Measurements from ENCODE around the gene PIN1. TPM values are rescaled to one million over a fixed set of nuclear protein-coding genes. Genes with fewer than 3 reads are reported as not detected.

Gene PIN1
- total RNA-seq, 1 donor from 2014 or later = 67.3 TPM

DNA sequence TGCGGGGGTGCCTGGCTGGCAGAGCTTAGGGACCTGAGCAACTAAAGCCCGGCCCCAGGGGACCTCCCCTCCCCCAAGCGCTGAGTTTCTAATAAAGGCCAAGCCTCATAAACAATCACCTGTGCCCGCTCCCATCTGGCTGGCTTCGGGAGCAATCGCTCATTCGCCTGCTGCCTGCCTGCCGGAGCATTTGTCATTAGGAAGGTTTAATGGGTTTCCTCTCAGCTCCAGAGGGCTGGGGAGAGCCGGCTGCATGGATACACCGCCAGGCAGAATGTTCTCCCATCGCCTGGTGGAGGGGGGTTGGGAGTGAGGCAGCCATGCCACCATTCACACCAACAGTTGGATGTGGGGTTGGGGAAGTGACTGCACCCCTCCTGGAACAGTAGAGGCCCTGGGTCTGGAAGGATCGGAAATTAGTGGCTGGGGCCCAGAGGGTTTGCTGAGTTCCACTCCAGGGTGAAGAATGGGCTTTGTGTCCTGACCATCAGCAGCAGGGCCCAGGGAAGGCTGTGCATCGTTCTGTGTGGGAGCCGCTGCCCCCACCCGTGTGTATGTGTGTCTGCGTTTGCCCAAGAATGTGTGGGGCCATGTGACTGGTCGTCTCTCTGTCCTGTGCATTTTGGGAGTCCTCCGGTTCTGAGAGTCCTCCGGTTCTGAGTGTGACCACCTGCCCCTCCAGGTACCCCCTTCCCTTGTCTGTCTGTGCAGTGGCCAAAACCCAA, 15.3 kb downstream of the PIN1 start:
- no peak for FAIRE-seq
- no peak for DNase-seq (ENCODE audit: low spot score in 2 of 2)

DNA sequence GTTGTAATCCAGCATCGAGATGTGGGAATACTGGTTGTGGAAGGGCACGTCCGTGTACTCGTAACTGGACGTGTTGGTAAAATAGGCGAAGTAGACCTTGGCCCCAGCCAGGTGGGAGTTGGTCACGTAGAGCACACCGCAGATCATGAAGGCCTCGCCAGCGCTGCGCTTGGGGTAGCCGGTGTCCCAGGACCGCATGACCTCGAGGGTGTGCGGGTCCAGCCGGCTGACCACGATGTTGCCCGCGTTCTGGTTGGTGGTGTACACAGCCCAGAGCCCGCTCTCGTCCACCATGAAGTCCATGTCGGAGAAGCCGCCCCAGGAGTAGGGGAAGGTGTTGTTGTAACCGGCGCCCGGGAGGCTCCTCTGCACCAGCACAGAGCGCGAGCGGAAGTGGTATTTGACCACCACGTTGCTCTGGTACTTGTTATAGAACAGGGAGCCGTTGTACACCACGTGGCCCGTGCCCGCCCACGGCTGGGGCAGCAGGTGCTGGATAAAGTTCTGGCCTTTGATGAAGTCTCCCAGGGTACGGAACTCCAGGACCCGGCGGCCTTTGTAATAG, 19.2 kb downstream of the PIN1 start:
- FAIRE-seq (no peak), DNase-seq (ENCODE audit: low spot score in 2 of 2) (no peak)

DNA sequence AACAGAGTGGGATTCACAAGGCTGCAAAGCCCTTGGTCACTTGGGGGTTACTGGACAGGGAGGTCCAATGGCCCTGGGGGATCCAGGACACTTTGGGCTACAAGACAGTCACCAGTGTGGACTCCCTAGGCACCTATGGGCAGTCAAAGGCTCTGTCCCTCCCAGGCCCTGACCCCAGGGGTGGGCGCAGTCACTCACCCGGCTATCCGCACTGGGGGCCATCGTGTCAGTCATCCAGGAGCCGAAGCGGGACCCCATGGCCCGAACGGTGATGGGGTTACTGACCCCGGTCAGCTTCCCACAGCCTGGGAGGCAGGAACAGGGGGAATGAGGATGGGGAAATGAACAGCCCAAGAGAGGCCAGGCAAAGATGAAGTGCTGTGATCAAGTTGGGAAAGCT, 21.5 kb downstream of the PIN1 start:
- no peak for FAIRE-seq
- no peak for DNase-seq (ENCODE audit: low spot score in 2 of 2)

DNA sequence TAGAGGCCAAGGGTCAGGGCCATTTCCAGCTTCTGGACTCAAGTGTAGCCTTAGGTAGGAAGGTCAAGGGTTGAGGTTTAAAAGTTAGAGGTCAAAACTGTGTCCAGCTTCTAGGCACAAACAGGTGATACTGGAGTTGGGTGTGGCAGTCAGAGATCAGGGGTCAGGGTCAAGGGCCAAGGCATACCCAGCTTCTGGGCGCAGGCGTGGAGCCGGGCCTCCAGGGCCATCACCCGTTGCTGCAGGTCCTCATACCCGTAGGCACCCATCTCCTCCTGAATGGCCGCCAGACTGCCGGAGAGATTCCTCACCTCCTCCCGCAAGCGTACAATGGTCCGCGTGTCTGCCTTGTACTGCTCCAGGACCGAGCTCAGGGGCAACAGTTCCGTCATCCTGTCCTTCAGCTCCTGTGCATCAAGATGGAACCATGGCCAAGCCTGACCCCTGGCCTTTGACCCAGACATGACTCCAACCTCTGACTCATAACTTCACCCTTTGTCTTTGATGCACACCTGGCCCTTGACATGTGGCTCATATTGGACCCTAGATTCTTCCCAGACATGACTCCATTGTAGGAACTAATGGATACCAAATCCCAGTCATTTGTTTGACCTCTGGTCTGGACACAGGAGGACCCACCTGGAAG, 22.1 kb downstream of the PIN1 start:
- DNase-seq (ENCODE audit: low spot score in 2 of 2) (no peak), FAIRE-seq (no peak)

DNA sequence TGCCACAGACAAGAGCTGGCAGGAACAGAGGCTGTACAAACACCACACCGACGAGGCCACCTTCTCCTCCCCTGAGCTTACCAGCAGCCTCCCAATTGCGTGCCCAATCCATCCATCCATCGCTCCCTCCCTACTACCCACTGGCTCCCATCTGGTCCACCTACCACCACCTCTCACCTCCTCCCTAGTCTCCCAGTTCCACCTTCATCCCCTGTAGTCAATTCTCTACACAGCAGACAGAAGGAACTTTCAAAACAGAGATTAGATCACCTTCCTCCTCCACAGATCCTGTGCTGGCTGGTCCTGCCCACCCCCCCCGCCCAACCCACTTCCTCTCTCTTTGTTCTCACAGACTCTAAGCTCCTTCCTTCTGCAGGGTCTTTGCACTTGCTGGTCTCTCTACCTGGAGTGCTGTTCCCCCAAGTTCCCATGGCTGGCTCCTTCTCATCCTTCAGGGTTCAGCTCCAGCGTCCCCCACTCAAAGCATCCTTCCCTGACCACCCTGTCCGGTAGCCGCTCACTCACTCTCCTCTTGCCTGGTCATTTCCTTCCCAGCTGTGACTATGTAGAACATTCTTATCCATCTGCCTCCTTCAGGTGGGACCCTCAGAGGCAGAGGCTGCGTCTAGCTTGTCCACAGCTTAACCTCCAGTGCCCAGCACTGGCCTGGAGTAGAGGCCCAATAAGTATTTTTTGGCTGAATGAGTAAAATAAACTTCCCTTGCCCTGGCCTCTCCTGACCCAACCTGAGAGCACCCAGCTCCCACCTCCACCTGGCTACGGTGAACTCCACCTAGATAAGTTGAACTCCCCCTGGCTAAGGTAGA, 23.0 kb downstream of the PIN1 start:
- FAIRE-seq = no peak
- DNase-seq (ENCODE audit: low spot score in 2 of 2) = no peak

DNA sequence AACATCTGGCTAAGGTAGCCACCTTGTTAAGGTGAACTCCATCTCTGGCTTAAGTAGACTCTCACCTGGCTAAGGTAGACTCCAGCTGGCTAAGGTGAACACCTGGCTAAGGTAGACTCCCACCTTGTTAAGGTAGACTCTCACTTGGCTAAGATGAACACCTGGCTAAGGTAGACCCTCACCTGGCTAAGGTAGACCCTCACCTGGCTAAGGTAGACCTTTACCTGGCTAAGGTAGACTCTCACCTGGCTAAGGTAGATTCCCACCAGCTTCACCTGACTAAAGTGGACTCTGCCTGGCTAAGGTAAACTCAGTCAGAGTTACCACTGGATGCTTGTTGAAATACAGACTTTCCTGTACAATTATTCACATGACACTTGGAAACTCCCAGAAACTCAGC, 23.6 kb downstream of the PIN1 start:
- DNase-seq (ENCODE audit: low spot score in 2 of 2) = no peak

DNA sequence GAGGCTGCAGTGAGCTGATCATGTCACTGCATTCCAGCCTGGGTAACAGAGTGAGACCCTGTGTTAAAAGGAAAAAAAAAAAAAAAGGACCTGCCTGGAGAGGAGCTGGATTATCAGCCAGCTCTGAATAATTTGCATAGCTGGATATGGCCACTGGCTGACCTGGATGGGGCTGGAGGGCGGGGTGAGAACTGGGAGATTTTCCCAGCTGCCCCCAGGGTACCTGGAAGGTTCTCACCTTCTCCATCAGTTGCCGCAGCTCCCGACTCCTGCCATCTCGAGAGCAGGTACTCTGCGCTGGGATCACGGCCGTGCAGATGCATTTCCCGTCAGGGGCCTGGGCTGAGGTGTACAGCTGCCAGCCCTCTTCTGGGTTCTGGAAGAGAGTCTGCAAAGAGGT, 25.3 kb downstream of the PIN1 start:
- DNase-seq (ENCODE audit: low spot score in 2 of 2) = no peak
- FAIRE-seq = no peak

More for the DNA sequence above, 23.6 kb downstream of the PIN1 start:
- FAIRE-seq = no peak

DNA sequence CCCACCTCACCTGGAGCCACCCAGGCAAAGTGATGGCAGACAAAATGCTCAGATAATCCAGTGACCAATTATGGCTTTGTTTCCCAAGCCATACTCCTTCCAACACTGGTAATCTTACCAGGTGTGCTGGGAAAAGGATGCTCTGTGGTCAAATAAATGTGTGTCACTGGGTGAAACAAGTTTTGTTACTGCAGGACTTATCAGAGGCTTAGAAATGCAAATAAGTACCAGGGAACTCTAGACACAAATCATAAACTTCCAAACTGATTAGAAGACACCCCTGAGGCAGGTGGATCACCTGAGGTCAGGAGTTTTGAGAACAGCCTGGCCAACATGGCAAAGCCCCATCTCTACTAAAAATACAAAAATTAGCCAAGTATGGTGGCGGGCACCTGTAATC, 26.4 kb downstream of the PIN1 start:
- no peak for DNase-seq (ENCODE audit: low spot score in 2 of 2)
- FAIRE-seq = no peak

DNA sequence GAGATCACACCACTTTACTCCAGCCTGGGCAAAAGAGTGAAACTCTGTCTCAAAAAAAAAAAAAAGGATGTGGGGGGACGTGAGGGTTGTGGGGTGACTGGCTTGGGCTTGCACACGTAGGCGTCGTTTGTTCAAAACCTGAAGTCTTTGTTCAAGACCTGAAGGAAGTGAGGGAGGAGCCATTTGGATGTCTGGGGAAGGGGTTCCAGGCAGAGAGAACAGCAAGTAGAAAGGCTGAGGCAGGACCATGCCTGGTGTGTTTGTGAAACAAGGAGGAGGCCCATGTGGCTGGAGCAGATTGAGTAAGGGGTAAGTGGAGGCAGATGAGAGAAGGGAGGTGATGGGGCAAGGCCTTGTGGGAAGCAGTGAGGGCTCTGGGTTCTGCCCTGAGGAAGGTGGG, 27.8 kb downstream of the PIN1 start:
- FAIRE-seq = no peak
- DNase-seq (ENCODE audit: low spot score in 2 of 2) = no peak

DNA sequence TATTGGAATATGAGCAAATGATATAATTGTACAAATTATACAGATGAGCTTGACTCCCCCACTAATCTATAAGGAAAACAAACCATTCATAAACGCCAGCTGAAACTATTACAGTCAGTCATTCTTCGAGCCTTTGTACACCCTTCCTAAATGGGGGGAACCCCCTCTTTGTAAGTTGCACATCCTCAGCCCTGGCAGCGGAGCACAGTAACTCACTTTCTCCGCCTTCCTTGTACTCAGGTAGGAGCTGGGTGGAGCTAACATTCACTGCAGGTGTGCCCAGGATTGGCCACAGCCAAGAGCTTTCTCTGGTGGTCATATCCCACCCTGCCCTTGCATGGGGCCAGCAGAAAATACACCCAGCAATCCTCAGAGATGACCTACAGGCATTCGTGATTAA, 28.6 kb downstream of the PIN1 start:
- DNase-seq (ENCODE audit: low spot score in 2 of 2) = no peak

DNA sequence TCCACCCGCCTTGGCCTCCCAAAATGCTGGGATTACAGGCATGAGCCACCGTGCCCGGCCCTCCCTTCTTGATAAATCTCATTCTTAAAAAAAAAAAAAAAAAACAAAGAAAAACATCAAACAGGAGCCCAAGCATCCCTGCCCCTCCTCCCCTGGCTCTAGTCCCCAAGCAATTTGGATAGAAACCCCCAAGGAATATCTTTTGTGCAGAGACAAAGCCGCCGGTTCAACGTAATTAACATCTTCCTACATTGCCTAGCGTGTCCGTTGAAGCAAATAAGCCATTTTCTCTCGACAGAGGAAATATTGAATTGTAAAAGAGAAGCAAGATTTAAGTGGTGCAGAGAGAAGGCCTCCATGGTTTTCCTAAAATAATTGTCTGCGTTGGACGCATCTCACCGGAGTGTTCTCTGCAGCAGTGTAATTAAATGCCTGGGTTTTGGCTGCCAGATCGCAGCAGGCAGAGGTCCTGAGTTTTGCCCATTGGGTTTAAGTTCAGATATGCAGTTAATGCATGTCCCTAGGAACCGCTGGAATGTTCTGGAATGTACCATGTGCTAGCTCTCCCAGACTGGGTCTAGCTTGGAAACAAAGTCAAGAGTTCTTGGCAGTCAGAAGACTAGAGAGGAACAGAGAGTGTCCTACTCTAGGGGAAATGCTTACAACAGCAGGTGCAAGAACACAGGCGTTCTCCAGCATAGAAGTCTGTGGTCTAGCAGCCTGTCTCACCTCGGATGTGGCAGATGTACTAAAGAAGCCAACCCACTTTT, 30.8 kb downstream of the PIN1 start:
- DNase-seq (ENCODE audit: low spot score in 2 of 2) (no peak), FAIRE-seq (no peak)

More for the DNA sequence above, 28.6 kb downstream of the PIN1 start:
- FAIRE-seq = no peak

DNA sequence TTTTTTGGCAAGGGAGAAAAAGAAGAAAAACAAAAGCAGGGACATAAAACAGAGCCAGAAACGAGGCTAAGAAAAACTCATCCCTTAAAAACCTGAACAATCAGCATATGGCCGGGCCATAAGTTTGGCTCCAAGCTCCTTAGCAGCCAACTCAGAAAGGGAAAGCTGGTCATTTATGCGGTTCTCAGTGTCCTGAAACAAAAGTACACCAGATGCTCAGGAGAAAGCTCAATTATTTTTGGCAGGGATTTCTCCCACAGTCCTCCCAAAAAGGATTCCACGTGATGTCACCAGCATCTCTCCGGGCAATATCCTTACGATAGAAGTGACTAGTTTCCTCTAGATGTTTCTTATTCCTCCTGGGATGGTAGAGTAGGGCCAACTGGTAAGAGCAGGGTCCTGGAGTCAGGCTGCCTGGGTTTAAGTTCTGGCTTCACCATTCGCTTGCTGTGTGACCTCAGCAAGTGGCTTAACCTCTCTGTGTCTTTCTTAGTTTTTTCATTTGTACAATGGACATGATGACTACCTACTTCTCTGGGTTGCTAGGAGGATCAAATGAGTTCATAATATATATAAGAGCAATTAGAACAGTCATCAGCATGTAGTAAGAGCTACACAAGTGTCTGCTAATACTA, 34.0 kb downstream of the PIN1 start:
- FAIRE-seq = no peak
- no peak for DNase-seq (ENCODE audit: low spot score in 2 of 2)

DNA sequence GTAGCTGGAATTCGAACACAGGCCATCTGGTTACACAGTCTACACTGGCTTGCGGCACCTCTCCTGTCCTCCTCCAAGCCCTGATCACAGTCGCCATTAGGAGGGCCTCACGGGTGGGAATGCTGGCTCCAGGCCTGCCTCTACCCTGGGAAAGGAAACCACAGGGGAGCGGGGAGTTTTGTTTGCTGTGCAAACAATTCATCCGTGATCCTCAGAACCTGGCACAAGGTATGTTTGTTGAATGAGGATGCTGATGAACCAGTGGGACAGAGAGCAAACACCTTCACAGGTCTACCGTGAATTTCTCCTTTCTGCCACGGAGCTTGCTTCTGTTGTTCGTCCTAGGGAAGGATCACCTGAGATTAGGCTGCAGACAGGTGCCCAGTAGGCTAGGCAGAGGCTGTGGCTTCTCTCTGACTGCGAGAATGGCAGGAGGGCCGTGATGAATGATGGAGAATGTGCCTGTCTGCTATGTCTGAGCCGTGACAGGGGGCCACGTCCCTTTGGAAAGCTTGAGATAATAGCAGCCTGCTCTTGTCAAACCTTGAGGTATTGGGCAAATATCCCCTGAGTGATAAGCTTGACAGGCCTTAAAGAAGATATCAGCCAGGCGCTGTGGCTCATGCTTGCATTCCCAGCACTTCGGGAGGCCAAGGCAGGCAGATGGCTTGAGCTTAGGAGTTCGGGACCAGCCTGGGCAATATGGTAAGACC, 36.7 kb downstream of the PIN1 start:
- FAIRE-seq = no peak
- no peak for DNase-seq (ENCODE audit: low spot score in 2 of 2)

DNA sequence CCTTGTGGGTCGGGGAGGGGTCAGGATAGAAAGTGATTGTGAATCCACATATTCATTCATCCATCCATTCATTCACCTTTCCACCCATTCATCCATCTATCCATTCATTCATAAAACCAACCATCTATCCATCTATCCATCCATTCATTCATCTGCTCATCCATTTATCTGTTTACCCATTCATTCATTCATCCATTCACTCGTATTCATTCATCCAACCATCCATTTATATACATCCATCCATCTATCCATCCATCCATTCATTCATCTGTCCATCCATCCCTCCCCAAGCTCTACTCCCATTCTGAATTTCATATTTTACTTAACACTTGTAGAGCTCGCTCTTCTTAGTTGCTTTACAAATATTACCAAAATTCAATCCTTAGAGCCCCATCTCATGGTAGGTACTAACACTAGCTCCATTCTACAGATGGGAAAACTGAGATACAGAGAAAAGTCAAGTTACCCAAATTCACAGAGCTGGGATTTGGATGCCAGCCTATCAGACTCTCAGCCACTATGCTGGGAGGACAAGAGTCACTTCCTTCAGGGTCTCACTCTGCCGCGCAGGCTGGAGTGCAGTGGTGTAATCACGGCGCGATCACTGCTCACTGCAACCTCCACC, 37.6 kb downstream of the PIN1 start:
- FAIRE-seq = no peak
- DNase-seq (ENCODE audit: low spot score in 2 of 2) = no peak

DNA sequence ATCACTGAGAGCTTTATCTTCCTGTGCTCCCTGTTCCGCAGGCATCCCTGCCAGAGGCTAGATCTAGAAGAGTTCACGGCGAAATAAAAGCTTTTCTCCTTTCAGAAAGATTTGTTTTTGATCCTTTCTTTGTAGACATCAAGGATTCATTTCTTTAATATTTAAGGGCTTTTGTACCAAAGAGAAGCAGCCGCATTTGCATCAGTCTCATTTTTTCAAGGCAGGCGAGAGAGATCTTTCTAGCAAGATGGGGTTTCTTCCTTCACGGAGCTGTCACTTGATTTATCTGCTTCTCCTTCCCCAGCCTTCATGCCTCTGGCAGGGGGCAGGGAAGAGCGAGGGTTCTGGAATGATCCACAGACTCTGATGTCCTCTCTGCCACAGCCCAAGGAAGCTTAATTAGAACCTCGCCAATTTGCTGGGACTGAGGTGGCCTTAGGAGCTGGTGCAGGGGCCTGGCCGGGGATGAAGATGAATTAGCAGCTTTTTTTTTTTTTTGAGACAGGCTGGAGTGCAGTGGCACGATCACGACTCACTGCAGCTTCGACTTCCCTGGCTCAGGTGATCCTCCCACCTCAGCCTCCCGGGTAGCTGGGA, 40.0 kb downstream of the PIN1 start:
- DNase-seq (ENCODE audit: low spot score in 2 of 2) = no peak

DNA sequence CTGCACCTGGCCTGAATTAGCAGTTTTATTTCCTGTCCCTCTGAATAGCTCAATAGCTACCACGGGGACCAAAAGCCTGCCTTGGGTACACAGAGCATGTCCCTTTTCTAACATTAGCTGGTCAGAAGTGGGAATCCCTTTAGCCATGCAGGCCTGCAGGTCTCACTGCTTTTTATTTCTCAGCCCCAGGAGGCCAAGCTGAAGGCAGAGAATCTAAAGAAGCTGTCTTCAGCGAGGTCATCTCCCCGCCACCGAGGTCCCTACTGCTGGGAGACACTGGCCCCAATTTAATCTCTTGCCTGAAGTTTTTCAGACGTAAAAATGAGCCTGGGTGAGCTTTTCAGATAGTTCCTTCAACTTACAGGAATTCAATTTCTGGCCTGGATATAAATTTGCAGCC, 40.7 kb downstream of the PIN1 start:
- DNase-seq (ENCODE audit: low spot score in 2 of 2) = no peak
- FAIRE-seq = no peak

More for the DNA sequence above, 40.0 kb downstream of the PIN1 start:
- FAIRE-seq = no peak

DNA sequence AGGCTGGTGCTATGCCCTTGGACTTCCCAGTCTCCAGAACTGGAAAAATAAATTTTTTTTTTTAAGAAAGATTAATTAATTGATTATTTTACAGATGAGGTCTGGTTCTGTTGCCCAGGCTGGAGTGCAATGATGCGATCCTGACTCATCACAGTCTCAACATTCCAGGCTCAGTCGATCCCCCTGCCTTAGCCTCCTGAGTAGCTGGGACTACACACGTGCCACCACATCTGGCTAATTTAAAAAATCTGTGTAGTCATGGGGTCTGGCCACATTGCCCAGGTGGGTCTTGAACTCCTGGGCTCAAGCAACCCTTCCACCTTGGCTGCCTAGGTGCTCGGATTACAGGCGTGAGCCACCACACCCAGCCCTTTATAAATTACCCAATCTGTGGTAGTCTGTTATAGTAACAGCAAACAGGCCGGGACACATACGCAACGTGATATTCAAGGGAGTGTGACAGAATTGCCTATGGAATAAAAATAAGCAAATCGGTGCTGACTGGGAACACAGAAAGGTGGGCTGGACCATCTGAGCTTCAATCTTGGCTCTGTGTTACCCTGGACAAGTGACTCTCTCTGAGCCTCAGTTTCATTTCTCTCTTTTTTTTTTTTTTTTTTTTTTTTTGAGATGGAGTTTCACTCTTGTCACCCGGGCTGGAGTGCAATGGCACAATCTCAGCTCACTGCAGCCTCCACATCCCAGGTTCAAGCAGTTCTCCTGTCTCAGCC, 42.8 kb downstream of the PIN1 start:
- no peak for DNase-seq (ENCODE audit: low spot score in 2 of 2)
- FAIRE-seq = no peak
